Stimulated activated CD8-positive, alpha-beta memory T cell treated with anti-CD3 and anti-CD28 coated beads, Interleukin-4, amount 100 ng/mL, for 4 hours (primary cell): ENCODE results near the gene MAN1C1.

Experiments
- DNase-seq, 2 donors: peaks; one replicate each; pipeline ENCODE4 v3.0.0-alpha.2; 2020; ENCODE audit warnings: low read depth in 2 of 2, low spot score in 1 of 2

MAN1C1 gene

GRCh38 chr1:25756215-25756614, 139.6 kb downstream of the MAN1C1 start:
- DNase-seq: no peak

GRCh38 chr1:25757151-25757845, 140.7 kb downstream of the MAN1C1 start:
- no peak for DNase-seq

- no peak for DNase-seq
Observed at GRCh38 chr1:25757846-25758185, 141.2 kb downstream of the MAN1C1 start.

- no peak for DNase-seq
Observed at GRCh38 chr1:25758466-25759070, 142.0 kb downstream of the MAN1C1 start.

- DNase-seq: no peak
Observed at GRCh38 chr1:25760122-25760719, 143.6 kb downstream of the MAN1C1 start.

- DNase-seq: no peak
Observed at GRCh38 chr1:25760871-25761270, 144.3 kb downstream of the MAN1C1 start.

GRCh38 chr1:25763493-25763892, 146.9 kb downstream of the MAN1C1 start:
- DNase-seq: no peak

GRCh38 chr1:25765136-25765922, 148.7 kb downstream of the MAN1C1 start:
- DNase-seq: no peak

- DNase-seq: no peak
Observed at GRCh38 chr1:25765923-25766589, 149.5 kb downstream of the MAN1C1 start.

GRCh38 chr1:25766721-25767436, 150.3 kb downstream of the MAN1C1 start:
- DNase-seq: no peak

- no peak for DNase-seq
Observed at GRCh38 chr1:25767437-25767770, 150.8 kb downstream of the MAN1C1 start.

GRCh38 chr1:25768999-25769398, 152.4 kb downstream of the MAN1C1 start:
- DNase-seq: no peak

GRCh38 chr1:25769625-25770383, 153.2 kb downstream of the MAN1C1 start:
- no peak for DNase-seq

GRCh38 chr1:25770541-25771220, 154.1 kb downstream of the MAN1C1 start:
- DNase-seq: no peak

GRCh38 chr1:25771221-25772114, 154.9 kb downstream of the MAN1C1 start:
- no peak for DNase-seq

GRCh38 chr1:25772164-25772563, 155.6 kb downstream of the MAN1C1 start:
- DNase-seq: no peak

- DNase-seq: no peak
Observed at GRCh38 chr1:25772692-25773245, 156.2 kb downstream of the MAN1C1 start.

- DNase-seq: no peak
Observed at GRCh38 chr1:25773441-25774125, 157.0 kb downstream of the MAN1C1 start.
